ENCODE results near the gene DPP10.

- TF ChIP-seq SUZ12 (IDR thresholded peaks at IDR 0.05; ENCODE audit: extremely low read depth, insufficient read depth, insufficient read length) (no peak), ZNF274 (IDR thresholded peaks at IDR 0.05; ENCODE audit: low read depth, low read length) (no peak)
Observed at GRCh38 chr2:115105966-115106365, 663.5 kb downstream of the DPP10 start.

All from NT2/D1 (cell line).